HCT116 (cell line): ENCODE data around the gene SPEN.
A peak's percentile ranks its signal among the peaks of the same experiment; 100 is the strongest.

Experiments used
- CBX3 ChIP-seq: IDR thresholded peaks from 2 replicates; pipeline ENCODE4 v1.6.1; 2012; ENCODE audit warnings: low read depth
- EZH2 ChIP-seq: fragments of 200-600 bp; sonication (generic); IDR thresholded peaks from 2 replicates; pipeline ENCODE4 v1.6.1; 2017; ENCODE audit warnings: antibody characterized with exemption, mixed run types
- JUND ChIP-seq: IDR thresholded peaks from 2 replicates; pipeline ENCODE4 v1.6.1; 2012
- POLR2A ChIP-seq: IDR thresholded peaks from 2 replicates; pipeline ENCODE4 v1.7.0; 2011; ENCODE audit warnings: borderline replicate concordance; ENCODE audit not compliant: insufficient read depth, insufficient read length; ENCODE audit errors: extremely low read depth
- POLR2AphosphoS5 ChIP-seq: IDR thresholded peaks from 2 replicates; pipeline ENCODE4 v1.6.1; 2011; ENCODE audit warnings: mild to moderate bottlenecking, low read depth, low read length, moderate library complexity
- RAD21 ChIP-seq: IDR thresholded peaks from 2 replicates; pipeline ENCODE4 v1.6.1; 2012; ENCODE audit warnings: low read depth, mild to moderate bottlenecking
- SRF ChIP-seq: IDR thresholded peaks from 2 replicates; pipeline ENCODE4 v1.6.1; 2012; ENCODE audit warnings: low read depth
- ZBTB33 ChIP-seq: IDR thresholded peaks from 2 replicates; pipeline ENCODE4 v1.6.1; 2011; ENCODE audit warnings: mild to moderate bottlenecking, low read length, moderate library complexity; ENCODE audit not compliant: insufficient replicate concordance; ENCODE audit errors: extremely low read depth
- TF ChIP-seq, protein P1 (sequence below), 3 experiments: fragments of 200-600 bp in 1 of 3; sonication (generic) in 1 of 3; IDR thresholded peaks in 2 of 3; conservative IDR thresholded peaks in 1 of 3; 2 replicates each; pipeline ENCODE4 v1.5.1; 2012 to 2017; ENCODE audit warnings: low read depth in 2 of 3, low read length in 2 of 3, antibody characterized with exemption in 1 of 3, borderline replicate concordance in 1 of 3, control low read depth in 1 of 3, mild to moderate bottlenecking in 1 of 3, mixed read lengths in 1 of 3, mixed run types in 1 of 3, moderate library complexity in 1 of 3; ENCODE audit not compliant: insufficient read depth in 1 of 3
- TF ChIP-seq, protein P2 (sequence below): IDR thresholded peaks from 2 replicates; pipeline ENCODE4 v1.6.1; 2012

DNA sequence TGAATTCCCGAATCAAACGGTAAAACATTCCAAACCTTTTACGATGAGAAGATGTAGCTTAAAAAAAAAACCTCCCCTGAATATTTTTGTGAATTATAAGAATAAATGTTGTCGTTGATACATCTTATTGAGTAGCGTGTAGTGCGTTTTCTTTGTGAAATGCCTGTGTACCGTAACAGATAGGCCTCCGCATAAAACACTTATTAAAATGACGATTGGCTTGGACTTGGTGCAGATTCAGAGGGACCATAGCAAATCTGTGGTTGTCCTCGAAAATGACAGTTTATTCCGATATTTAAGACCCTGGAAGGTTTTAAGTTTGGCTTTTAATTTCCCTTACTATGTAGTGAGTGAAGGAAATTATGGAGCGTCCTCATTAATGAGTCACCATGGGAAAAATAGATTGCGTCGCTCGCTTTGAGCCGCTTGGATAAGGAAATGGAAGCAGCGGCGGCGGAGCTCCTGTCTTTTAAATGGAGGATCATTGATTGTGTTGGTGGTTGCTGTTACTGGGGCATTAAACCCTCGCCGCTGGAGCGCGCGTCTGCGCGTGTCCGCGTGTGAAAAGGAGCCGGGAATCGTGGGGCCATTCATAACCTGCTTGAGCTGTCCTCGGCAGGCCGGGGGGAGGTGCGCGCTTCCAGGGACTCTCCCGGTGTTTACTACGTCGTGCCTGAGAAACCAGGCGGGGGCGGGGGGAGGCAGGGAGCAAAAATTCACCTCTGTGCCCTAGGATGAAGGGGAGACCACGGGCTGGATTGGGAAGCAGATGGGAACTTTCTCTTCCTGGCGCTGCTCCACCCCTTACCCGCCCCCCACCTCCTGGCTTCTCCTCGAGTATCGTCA is 1.6 kb downstream of the SPEN start:
- TF ChIP-seq, protein P1, sequence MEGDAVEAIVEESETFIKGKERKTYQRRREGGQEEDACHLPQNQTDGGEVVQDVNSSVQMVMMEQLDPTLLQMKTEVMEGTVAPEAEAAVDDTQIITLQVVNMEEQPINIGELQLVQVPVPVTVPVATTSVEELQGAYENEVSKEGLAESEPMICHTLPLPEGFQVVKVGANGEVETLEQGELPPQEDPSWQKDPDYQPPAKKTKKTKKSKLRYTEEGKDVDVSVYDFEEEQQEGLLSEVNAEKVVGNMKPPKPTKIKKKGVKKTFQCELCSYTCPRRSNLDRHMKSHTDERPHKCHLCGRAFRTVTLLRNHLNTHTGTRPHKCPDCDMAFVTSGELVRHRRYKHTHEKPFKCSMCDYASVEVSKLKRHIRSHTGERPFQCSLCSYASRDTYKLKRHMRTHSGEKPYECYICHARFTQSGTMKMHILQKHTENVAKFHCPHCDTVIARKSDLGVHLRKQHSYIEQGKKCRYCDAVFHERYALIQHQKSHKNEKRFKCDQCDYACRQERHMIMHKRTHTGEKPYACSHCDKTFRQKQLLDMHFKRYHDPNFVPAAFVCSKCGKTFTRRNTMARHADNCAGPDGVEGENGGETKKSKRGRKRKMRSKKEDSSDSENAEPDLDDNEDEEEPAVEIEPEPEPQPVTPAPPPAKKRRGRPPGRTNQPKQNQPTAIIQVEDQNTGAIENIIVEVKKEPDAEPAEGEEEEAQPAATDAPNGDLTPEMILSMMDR (IDR thresholded peaks at IDR 0.05 in 2 of 3, conservative IDR thresholded peaks at IDR 0.05 in 1 of 3; ENCODE audit: borderline replicate concordance in 1 of 3, insufficient read depth in 1 of 3, low read depth in 2 of 3, low read length in 2 of 3), result no peak
- TF ChIP-seq POLR2A, result peak; percentile 31
- peak; percentile 22; the same call in 1 of the 2 replicates for TF ChIP-seq JUND
- TF ChIP-seq CBX3, result no peak
- no peak for TF ChIP-seq RAD21
- no peak for TF ChIP-seq SRF
- TF ChIP-seq EZH2, result no peak
- TF ChIP-seq, protein P2, sequence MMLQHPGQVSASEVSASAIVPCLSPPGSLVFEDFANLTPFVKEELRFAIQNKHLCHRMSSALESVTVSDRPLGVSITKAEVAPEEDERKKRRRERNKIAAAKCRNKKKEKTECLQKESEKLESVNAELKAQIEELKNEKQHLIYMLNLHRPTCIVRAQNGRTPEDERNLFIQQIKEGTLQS, result no peak
- peak; percentile 41; the same call in 1 of the 2 replicates for TF ChIP-seq POLR2AphosphoS5
- TF ChIP-seq ZBTB33, result no peak
